CD4-positive, alpha-beta T cell treated with Interleukin-10 for 1 hour (primary cell): ENCODE measurements around the gene MEGF9.
"Not testable (repeated sequence)": the region's sequence is repeated elsewhere in the genome, so short reads cannot be mapped to it uniquely, and the experiment has no call there.

ENCODE experiments used
- DNase-seq: peaks from one replicate; pipeline ENCODE4 v3.0.0-alpha.2; 2020

Gene MEGF9

GRCh38 chr9:120714088-120714845 lies at the start of gene MEGF9:
Gene MEGF9 (minus strand): TSS chr9:120714470. CDS start chr9:120714358, 112 bp downstream.
- DNase-seq: peak; percentile 96

GRCh38 chr9:120761006-120761405 lies 46.7 kb upstream of the MEGF9 start:
- no peak for DNase-seq

GRCh38 chr9:120759755-120760400 lies 45.6 kb upstream of the MEGF9 start:
- no peak for DNase-seq

GRCh38 chr9:120758544-120758943 lies 44.3 kb upstream of the MEGF9 start:
- DNase-seq: no peak

- no peak for DNase-seq
Measured at GRCh38 chr9:120757026-120757913, 43.0 kb upstream of the MEGF9 start.

- no peak for DNase-seq
Measured at GRCh38 chr9:120756531-120756930, 42.3 kb upstream of the MEGF9 start.

- peak; percentile 80 for DNase-seq
Measured at GRCh38 chr9:120755810-120756434, 41.7 kb upstream of the MEGF9 start.

GRCh38 chr9:120755044-120755443 lies 40.8 kb upstream of the MEGF9 start:
- DNase-seq: no peak

- DNase-seq: no peak
Measured at GRCh38 chr9:120750421-120750820, 36.2 kb upstream of the MEGF9 start.

- not testable (repeated sequence) for DNase-seq
Measured at GRCh38 chr9:120746366-120746765, 32.1 kb upstream of the MEGF9 start.

GRCh38 chr9:120745278-120745677 lies 31.0 kb upstream of the MEGF9 start:
- DNase-seq: no peak

GRCh38 chr9:120742951-120743416 lies 28.7 kb upstream of the MEGF9 start:
- DNase-seq: peak; percentile 45

- DNase-seq: no peak
Measured at GRCh38 chr9:120741701-120742100, 27.4 kb upstream of the MEGF9 start.

GRCh38 chr9:120741191-120741590 lies 26.9 kb upstream of the MEGF9 start:
- DNase-seq: no peak

- DNase-seq: no peak
Measured at GRCh38 chr9:120740132-120740531, 25.9 kb upstream of the MEGF9 start.

GRCh38 chr9:120737416-120738165 lies 23.3 kb upstream of the MEGF9 start:
- no peak for DNase-seq

- no peak for DNase-seq
Measured at GRCh38 chr9:120736881-120737280, 22.6 kb upstream of the MEGF9 start.

GRCh38 chr9:120735415-120736126 lies 21.3 kb upstream of the MEGF9 start:
- no peak for DNase-seq

GRCh38 chr9:120734607-120735410 lies 20.5 kb upstream of the MEGF9 start:
- DNase-seq: no peak

GRCh38 chr9:120733190-120733589 lies 18.9 kb upstream of the MEGF9 start:
- no peak for DNase-seq
